K562 (cell line): Measurements from ENCODE around the gene FAM120B. TPM values are rescaled to one million over a fixed set of nuclear protein-coding genes. Genes with fewer than 3 reads are reported as not detected.

ENCODE experiments used
- ATAC-seq: fragments of 200-7000 bp; cut with Tn5 transposase; 3 replicates; pipeline ENCODE4 v1.9.1; 2020; ENCODE audit warnings: moderate library complexity
- BruUV-seq: library from RNA; stranded (reverse); fragments of 400-500 nt; replicated peaks from 2 replicates; lab custom pipeline; 2021; lab: Mats Ljungman, UMichigan
- CTCF ChIA-PET: fragments of 300-600 bp; formaldehyde crosslinking; extraction: SDS; loops from one replicate; lab custom pipeline; 2021; ENCODE audit warnings: low intra/inter-chr PET ratio; lab: Yijun Ruan, JAX
- POLR2A ChIA-PET: fragments of 300-600, 350-650 bp; sonication (Branson Sonifier 250); formaldehyde crosslinking; extraction: SDS; loops from one replicate; lab custom pipeline; 2021; ENCODE audit warnings: antibody characterized with exemption, inconsistent platforms; lab: Yijun Ruan, JAX
- DNase-seq, 4 experiments: peaks; one replicate each; pipeline versions ENCODE4 v3.0.0 to v3.0.0-alpha.2; 2011 to 2018; ENCODE audit warnings: low spot score in 3 of 4, mixed read lengths in 3 of 4; ENCODE audit errors: extremely low read depth in 1 of 4
- FAIRE-seq: peaks from 2 replicates; lab custom pipeline; 2011; peaks lifted over from hg19 to GRCh38; lab: Jason Lieb, UNC
- H2AFZ ChIP-seq: 2 replicates; pipeline ENCODE4 v1.6.0; 2011; ENCODE audit warnings: low read depth, low read length, control low read depth, inconsistent platforms
- H3K27ac ChIP-seq: fragments of 200-600 bp; 3 replicates; pipeline ENCODE4 v1.8.0; 2011; ENCODE audit warnings: low read depth, mild to moderate bottlenecking, control low read depth, inconsistent platforms, low read length, moderate library complexity, mixed read lengths; ENCODE audit errors: extremely low read depth
- H3K27me3 ChIP-seq, 2 experiments: fragments of 300-600 bp in 1 of 2; 2 replicates in 1 of 2; 3 replicates in 1 of 2; pipeline versions ENCODE4 v1.6.0 to v1.8.0; 2011; ENCODE audit warnings: inconsistent platforms in 2 of 2, low read length in 2 of 2, mild to moderate bottlenecking in 1 of 2, mixed read lengths in 1 of 2, moderate library complexity in 1 of 2; ENCODE audit not compliant: control insufficient read depth in 2 of 2, insufficient read depth in 2 of 2
- H3K36me3 ChIP-seq: fragments of 300-600 bp; 3 replicates; pipeline ENCODE4 v1.8.0; 2011; ENCODE audit warnings: mild to moderate bottlenecking, low read length, inconsistent platforms; ENCODE audit not compliant: control insufficient read depth, insufficient read depth
- H3K4me1 ChIP-seq, 2 experiments: fragments of 200-600 bp in 1 of 2; replicated peaks in 1 of 2; 2 replicates in 1 of 2; 3 replicates in 1 of 2; pipeline versions ENCODE4 v1.5.1 to v1.8.0; 2011; ENCODE audit warnings: inconsistent platforms in 2 of 2, low read length in 2 of 2, mild to moderate bottlenecking in 1 of 2, mixed read lengths in 1 of 2, moderate library complexity in 1 of 2; ENCODE audit not compliant: control insufficient read depth in 2 of 2, insufficient read depth in 2 of 2
- H3K4me2 ChIP-seq: 2 replicates; pipeline ENCODE4 v1.6.1; 2011; ENCODE audit warnings: low read length, control low read depth, inconsistent platforms, mixed read lengths; ENCODE audit not compliant: insufficient read depth
- H3K4me3 ChIP-seq: fragments of 200-600 bp; sonication (generic), shearing (Covaris generic); 2 replicates; pipeline ENCODE4 v1.5.1; 2016; ENCODE audit warnings: control low read depth, inconsistent platforms
- H3K79me2 ChIP-seq: fragments of 200-600 bp; 3 replicates; pipeline ENCODE4 v1.8.0; 2011; ENCODE audit warnings: low read length, inconsistent platforms; ENCODE audit not compliant: control insufficient read depth, insufficient read depth
- H3K9ac ChIP-seq, 2 experiments: 2 replicates each; pipeline versions ENCODE4 v1.6.0 to v1.6.1; 2011; ENCODE audit warnings: low read depth in 2 of 2, low read length in 2 of 2, control low read depth in 1 of 2, inconsistent platforms in 1 of 2, mild to moderate bottlenecking in 1 of 2, mixed read lengths in 1 of 2; ENCODE audit not compliant: insufficient read depth in 1 of 2
- H3K9me1 ChIP-seq: one replicate; pipeline ENCODE4 v1.6.0; 2011; ENCODE audit warnings: inconsistent platforms, mild to moderate bottlenecking, low read length, moderate library complexity; ENCODE audit not compliant: control insufficient read depth, insufficient read depth
- H3K9me3 ChIP-seq: replicated peaks from 2 replicates; pipeline ENCODE4 v1.5.1; 2011; ENCODE audit warnings: low read depth, low read length, inconsistent platforms; ENCODE audit not compliant: control insufficient read depth, insufficient read depth
- H4K20me1 ChIP-seq: replicated peaks from 2 replicates; pipeline ENCODE4 v1.6.1; 2011; ENCODE audit warnings: low read length, inconsistent platforms, mixed read lengths; ENCODE audit not compliant: control insufficient read depth, insufficient read depth
- DIDO1 ChIP-seq: fragments of 450-650 bp; IDR thresholded peaks from 2 replicates; pipeline ENCODE4 v1.6.1; 2016; ENCODE audit warnings: low read depth, missing biosample characterization, missing genetic modification characterization
- IFI16 ChIP-seq: fragments of 250-450 bp; sonication (Bioruptor Pico); IDR thresholded peaks from 2 replicates; pipeline ENCODE4 v2.1.2; 2022; ENCODE audit warnings: mild to moderate bottlenecking, inconsistent platforms
- KLF1 ChIP-seq: fragments of 450-650 bp; IDR thresholded peaks from 2 replicates; pipeline ENCODE4 v1.6.1; 2016; ENCODE audit warnings: missing genetic modification characterization, missing compliant biosample characterization
- MAX ChIP-seq: sonication (generic); formaldehyde crosslinking; IDR thresholded peaks from 2 replicates; pipeline ENCODE4 v1.9.0; 2022; ENCODE audit warnings: mild to moderate bottlenecking, missing genetic modification reagents
- PHB2 ChIP-seq: fragments of 450-650 bp; IDR thresholded peaks from 2 replicates; pipeline ENCODE4 v1.6.1; 2017; ENCODE audit warnings: low read depth
- RAD51 ChIP-seq: fragments of 450-650 bp; IDR thresholded peaks from 2 replicates; pipeline ENCODE4 v1.7.1; 2016; ENCODE audit warnings: low read depth, mild to moderate bottlenecking, borderline replicate concordance
- TCF7L2 ChIP-seq: fragments of 150-350 bp; IDR thresholded peaks from 2 replicates; pipeline ENCODE4 v1.6.1; 2016; ENCODE audit warnings: low read depth, mild to moderate bottlenecking, low read length, moderate library complexity
- ZBTB7A ChIP-seq: IDR thresholded peaks from 2 replicates; pipeline ENCODE4 v1.6.1; 2011; ENCODE audit warnings: low read depth, mild to moderate bottlenecking, low read length, moderate library complexity, borderline replicate concordance; ENCODE audit not compliant: control insufficient read depth
- ZNF263 ChIP-seq: sonication (generic); formaldehyde crosslinking; IDR thresholded peaks from 2 replicates; pipeline ENCODE4 v1.8.0; 2022; ENCODE audit warnings: mild to moderate bottlenecking, missing genetic modification reagents, borderline replicate concordance
- ZNF766 ChIP-seq: fragments of 200-800 bp; sonication (Bioruptor generic); conservative IDR thresholded peaks from 2 replicates; pipeline ENCODE4 v1.6.1; 2016; ENCODE audit warnings: missing genetic modification characterization, missing compliant biosample characterization
- WGBS: fragments of 100-300 bp; shearing (Covaris generic); methylation state at CpG from one replicate; pipeline ENCODE4 v1.1.6; 2016; ENCODE audit warnings: low coverage, mixed read lengths; ENCODE audit not compliant: insufficient coverage; ENCODE audit errors: missing lambda C conversion rate; 5-methylcytosine and 5-hydroxymethylcytosine counted together
- in situ Hi-C: fragments of 300-500 bp; cut with MboI; formaldehyde crosslinking; loops from 4 replicates; pipeline ENCODE4 v1.15.0; 2018; ENCODE audit warnings: inconsistent platforms, mixed read lengths
- intact Hi-C: fragments of 100-400 bp; cut with micrococcal nuclease; formaldehyde crosslinking; loops from 2 replicates; pipeline ENCODE4 v1.14.2; 2022
- polyA plus RNA-seq, 8 experiments: library from polyadenylated mRNA; depleted of rRNA in 4 of 8; stranded (reverse) in 5 of 8; unstranded in 3 of 8; fragments of >200 nt; fragmentation: Nextera tagmentation in 2 of 8; fragmentation: Illumina TruSeq in 1 of 8; extraction: Ambion mirVana in 2 of 8; extraction: Trizol in 1 of 8; gene quantifications; 2 replicates each; pipeline versions ENCODE4 v1.2.1 to v1.2.3, GENCODE V29; 2011 to 2014; ENCODE audit warnings: inconsistent platforms in 1 of 8, missing spikeins in 1 of 8
- total RNA-seq, 7 experiments: library from RNA; depleted of rRNA in 6 of 7; stranded (reverse); fragments of >200 nt in 6 of 7; fragmentation: Illumina TruSeq in 2 of 7; extraction: Trizol in 2 of 7; gene quantifications; 2 replicates each; pipeline versions ENCODE4 v1.2.1 to v1.2.3, GENCODE V29; 2011 to 2021; ENCODE audit warnings: low replicate concordance in 1 of 7
- TF ChIP-seq, protein P1 (sequence below), 2 experiments: fragments of 450-650 bp; IDR thresholded peaks; 2 replicates each; pipeline ENCODE4 v1.6.1; 2016; ENCODE audit warnings: mild to moderate bottlenecking in 2 of 2, borderline replicate concordance in 1 of 2, low read depth in 1 of 2, moderate library complexity in 1 of 2

The FAM120B gene
- total and polyA plus RNA-seq, 9 of the 15 experiments (the other 6 are each of a cell fraction or from before 2014, with no cell fraction given): 3.5 to 22.6 (median 14.7) TPM

- WGBS: 4% methylated on average over 36 of the region's 36 CpGs
- in situ Hi-C loops: no loop called here
- TF ChIP-seq, protein P1, sequence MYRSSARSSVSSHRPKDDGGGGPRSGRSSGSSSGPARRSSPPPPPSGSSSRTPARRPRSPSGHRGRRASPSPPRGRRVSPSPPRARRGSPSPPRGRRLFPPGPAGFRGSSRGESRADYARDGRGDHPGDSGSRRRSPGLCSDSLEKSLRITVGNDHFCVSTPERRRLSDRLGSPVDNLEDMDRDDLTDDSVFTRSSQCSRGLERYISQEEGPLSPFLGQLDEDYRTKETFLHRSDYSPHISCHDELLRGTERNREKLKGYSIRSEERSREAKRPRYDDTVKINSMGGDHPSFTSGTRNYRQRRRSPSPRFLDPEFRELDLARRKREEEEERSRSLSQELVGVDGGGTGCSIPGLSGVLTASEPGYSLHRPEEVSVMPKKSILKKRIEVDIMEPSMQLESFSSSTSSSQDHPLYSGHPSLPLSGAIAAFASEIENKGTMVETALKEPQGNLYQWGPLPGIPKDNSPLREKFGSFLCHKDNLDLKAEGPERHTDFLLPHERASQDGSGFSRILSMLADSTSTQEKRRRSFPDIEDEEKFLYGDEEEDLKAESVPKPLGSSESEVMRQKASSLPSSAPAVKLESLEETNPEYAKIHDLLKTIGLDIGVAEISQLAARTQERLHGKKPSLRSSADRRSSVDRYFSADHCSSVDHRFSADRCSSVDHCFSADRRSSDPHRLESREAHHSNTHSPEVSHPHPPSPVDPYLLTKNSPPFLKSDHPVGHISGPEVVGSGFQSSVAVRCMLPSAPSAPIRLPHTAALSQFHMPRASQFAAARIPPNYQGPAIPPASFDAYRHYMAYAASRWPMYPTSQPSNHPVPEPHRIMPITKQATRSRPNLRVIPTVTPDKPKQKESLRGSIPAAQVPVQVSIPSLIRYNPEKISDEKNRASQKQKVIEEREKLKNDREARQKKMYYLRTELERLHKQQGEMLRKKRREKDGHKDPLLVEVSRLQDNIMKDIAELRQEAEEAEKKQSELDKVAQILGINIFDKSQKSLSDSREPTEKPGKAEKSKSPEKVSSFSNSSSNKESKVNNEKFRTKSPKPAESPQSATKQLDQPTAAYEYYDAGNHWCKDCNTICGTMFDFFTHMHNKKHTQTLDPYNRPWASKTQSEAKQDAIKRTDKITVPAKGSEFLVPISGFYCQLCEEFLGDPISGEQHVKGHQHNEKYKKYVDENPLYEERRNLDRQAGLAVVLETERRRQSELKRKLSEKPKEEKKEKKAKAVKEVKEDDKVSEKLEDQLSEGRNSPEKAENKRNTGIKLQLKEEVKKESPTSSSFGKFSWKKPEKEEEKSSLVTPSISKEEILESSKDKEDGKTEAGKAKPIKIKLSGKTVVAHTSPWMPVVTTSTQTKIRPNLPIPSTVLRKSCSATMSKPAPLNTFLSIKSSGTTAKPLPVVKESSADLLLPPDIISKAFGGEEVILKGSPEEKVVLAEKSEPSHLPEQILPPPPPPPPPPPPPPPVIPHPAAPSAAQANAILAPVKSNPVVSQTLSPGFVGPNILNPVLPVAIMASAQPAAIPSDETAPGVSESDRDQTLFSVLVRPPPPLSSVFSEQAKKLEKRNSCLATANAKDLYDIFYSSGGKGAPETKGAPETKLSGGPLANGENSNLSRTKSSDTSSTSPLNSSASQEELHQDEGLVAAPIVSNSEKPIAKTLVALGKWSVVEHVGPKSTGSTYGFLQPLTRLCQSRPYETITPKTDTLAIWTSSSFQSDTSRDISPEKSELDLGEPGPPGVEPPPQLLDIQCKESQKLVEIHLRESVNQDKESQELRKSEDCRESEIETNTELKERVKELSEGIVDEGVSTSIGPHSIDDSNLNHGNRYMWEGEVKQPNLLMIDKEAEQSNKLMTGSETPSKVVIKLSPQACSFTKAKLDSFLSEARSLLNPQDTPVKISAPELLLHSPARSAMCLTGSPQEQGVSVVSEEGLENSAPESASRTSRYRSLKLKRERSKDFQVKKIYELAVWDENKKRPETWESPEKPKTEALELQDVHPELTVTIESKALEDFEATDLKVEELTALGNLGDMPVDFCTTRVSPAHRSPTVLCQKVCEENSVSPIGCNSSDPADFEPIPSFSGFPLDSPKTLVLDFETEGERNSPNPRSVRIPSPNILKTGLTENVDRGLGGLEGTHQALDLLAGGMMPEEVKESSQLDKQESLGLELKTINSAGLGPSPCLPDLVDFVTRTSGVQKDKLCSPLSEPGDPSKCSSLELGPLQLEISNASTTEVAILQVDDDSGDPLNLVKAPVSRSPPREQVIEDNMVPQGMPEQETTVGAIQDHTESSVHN (IDR thresholded peaks at IDR 0.05; ENCODE audit: borderline replicate concordance in 1 of 2, low read depth in 1 of 2): no peak
- no peak for TF ChIP-seq MAX (CRISPR knock-in tag)
- no peak for TF ChIP-seq ZBTB7A
- no peak for TF ChIP-seq TCF7L2
- TF ChIP-seq ZNF263 (CRISPR knock-in tag): no peak
- TF ChIP-seq RAD51: no peak
- TF ChIP-seq KLF1 (tag): no peak
- TF ChIP-seq IFI16 (CRISPR knock-in tag): no peak
- TF ChIP-seq DIDO1: no peak
- TF ChIP-seq ZNF766 (CRISPR knock-in tag): no peak
- TF ChIP-seq PHB2: no peak
Observed at GRCh38 chr6:170274713-170275560, 31.6 kb upstream of the FAM120B start.

More at GRCh38 chr6:170274713-170275560, 31.6 kb upstream of the FAM120B start:
- Histone ChIP-seq H3K9me3 (no peaks in the 10 kb centered on the region), H3K27ac (no peak overlapping the region), H3K4me3 (no peak overlapping the region), H3K36me3 (no peaks in the 10 kb centered on the region), H3K9me1 (no peaks in the 10 kb centered on the region), H3K9ac (no peak overlapping the region), H3K4me2 (no peak overlapping the region), H2AFZ (no peak overlapping the region), H3K4me1 (peaks cover 0 to 13% of the 10 kb centered on the region in 2 experiments; a peak in 1 of 5 replicates), H3K27me3 (peaks cover 78 to 81% of the 10 kb centered on the region in 2 experiments), H3K79me2 (no peaks in the 10 kb centered on the region), H4K20me1 (peaks cover 7% of the 10 kb centered on the region; the same call in 1 of the 2 replicates)
- FAIRE-seq (no peak), DNase-seq (no peak), ATAC-seq (no peak)
- ChIA-PET CTCF (no interaction called here), POLR2A (interaction anchor here (0.6 to 1.1 kb wide), 2 partner anchors 9 to 214 kb away, joined by 3 to 6 read pairs; no protein-coding TSS in a partner anchor)
- BruUV-seq: no TSS peak
- intact Hi-C loops: no loop called here
